ENCODE results near the gene MON1B.

- TF ChIP-seq CTCF (IDR thresholded peaks at IDR 0.05; ENCODE audit: poor library complexity, severe bottlenecking) (no peak), EZH2 (IDR thresholded peaks at IDR 0.05; ENCODE audit: borderline replicate concordance, insufficient read depth, low read length, poor library complexity, severe bottlenecking) (no peak)
Observed at GRCh38 chr16:77195411-77195810, 4.4 kb downstream of the MON1B start.

Data from neural cell (in vitro differentiated cells).